ENCODE results near the gene BCL6B.
A peak's percentile ranks its signal among the peaks of the same experiment; 100 is the strongest.

Gene BCL6B

GRCh38 chr17:7004398-7005253 lies 18.2 kb upstream of the BCL6B start:
- Histone ChIP-seq H3F3A (ENCODE audit: insufficient read depth, low read length) (0 out of 2 replicates have a peak, but pooled peaks cover 12% of the 10 kb centered on the region), H3K9ac (ENCODE audit: low read length) (no peak overlapping the region), H3K9me3 (replicated peaks; ENCODE audit: insufficient read depth, low read length) (no peaks in the 10 kb centered on the region), H3K27me3 (replicated peaks; ENCODE audit: insufficient read depth, low read length) (no peaks in the 10 kb centered on the region), H3K36me3 (replicated peaks; ENCODE audit: insufficient read depth, low read length) (0 out of 2 replicates have a peak, but pooled peaks cover 5% of the 10 kb centered on the region), H3K4me2 (ENCODE audit: low read depth, low read length) (no peak overlapping the region), H2AFZ (ENCODE audit: low read length) (no peak overlapping the region), H3K4me1 (ENCODE audit: low read length) (no peaks in the 10 kb centered on the region), H3K4me3 (ENCODE audit: low read length) (no peak overlapping the region), H3K27ac (ENCODE audit: low read length) (no peak overlapping the region), H3K9me2 (replicated peaks; ENCODE audit: insufficient read depth, low read length) (no peaks in the 10 kb centered on the region), H4K20me1 (ENCODE audit: insufficient read depth, low read length) (no peaks in the 10 kb centered on the region), H3K79me2 (ENCODE audit: low read length) (peaks cover 32% of the 10 kb centered on the region)
- DNase-seq: peak; percentile 72
- TF ChIP-seq EZH2 (optimal IDR thresholded peaks at IDR 0.05; ENCODE audit: low read depth, low read length) (no peak), EZH2phosphoT487 (IDR thresholded peaks at IDR 0.05; ENCODE audit: low read length) (no peak), CTCF (IDR thresholded peaks at IDR 0.05; ENCODE audit: low read length) (peak; percentile 71)

- Histone ChIP-seq H3K4me3 (ENCODE audit: low read length) (no peak overlapping the region), H3K4me2 (ENCODE audit: low read depth, low read length) (no peak overlapping the region), H4K20me1 (ENCODE audit: insufficient read depth, low read length) (no peaks in the 10 kb centered on the region), H3K27me3 (replicated peaks; ENCODE audit: insufficient read depth, low read length) (no peaks in the 10 kb centered on the region), H3K4me1 (ENCODE audit: low read length) (peaks cover 5% of the 10 kb centered on the region; the same call in 1 of the 2 replicates), H2AFZ (ENCODE audit: low read length) (no peak overlapping the region), H3K36me3 (replicated peaks; ENCODE audit: insufficient read depth, low read length) (0 out of 2 replicates have a peak, but pooled peaks cover 5% of the 10 kb centered on the region), H3K79me2 (ENCODE audit: low read length) (peaks cover 43% of the 10 kb centered on the region), H3F3A (ENCODE audit: insufficient read depth, low read length) (0 out of 2 replicates have a peak, but pooled peaks cover 12% of the 10 kb centered on the region), H3K9me3 (replicated peaks; ENCODE audit: insufficient read depth, low read length) (no peaks in the 10 kb centered on the region), H3K9ac (ENCODE audit: low read length) (no peak overlapping the region), H3K27ac (ENCODE audit: low read length) (no peak overlapping the region), H3K9me2 (replicated peaks; ENCODE audit: insufficient read depth, low read length) (no peaks in the 10 kb centered on the region)
- no peak for DNase-seq
- TF ChIP-seq CTCF (IDR thresholded peaks at IDR 0.05; ENCODE audit: low read length): no peak
- no peak for TF ChIP-seq EZH2phosphoT487 (IDR thresholded peaks at IDR 0.05; ENCODE audit: low read length)
- no peak for TF ChIP-seq EZH2 (optimal IDR thresholded peaks at IDR 0.05; ENCODE audit: low read depth, low read length)
These were observed 17.1 kb upstream of the BCL6B start for GRCh38 chr17:7005716-7006115.

- Histone ChIP-seq H3K79me2 (ENCODE audit: low read length) (peaks cover 57% of the 10 kb centered on the region), H3K9me3 (replicated peaks; ENCODE audit: insufficient read depth, low read length) (no peaks in the 10 kb centered on the region), H3K9ac (ENCODE audit: low read length) (no peak overlapping the region), H3K4me1 (ENCODE audit: low read length) (peaks cover 10% of the 10 kb centered on the region), H3K27ac (ENCODE audit: low read length) (no peak overlapping the region), H3K4me3 (ENCODE audit: low read length) (no peak overlapping the region), H4K20me1 (ENCODE audit: insufficient read depth, low read length) (no peaks in the 10 kb centered on the region), H3K27me3 (replicated peaks; ENCODE audit: insufficient read depth, low read length) (no peaks in the 10 kb centered on the region), H3K36me3 (replicated peaks; ENCODE audit: insufficient read depth, low read length) (0 out of 2 replicates have a peak, but pooled peaks cover 4% of the 10 kb centered on the region), H3K4me2 (ENCODE audit: low read depth, low read length) (no peak overlapping the region), H3F3A (ENCODE audit: insufficient read depth, low read length) (0 out of 2 replicates have a peak, but pooled peaks cover 12% of the 10 kb centered on the region), H3K9me2 (replicated peaks; ENCODE audit: insufficient read depth, low read length) (no peaks in the 10 kb centered on the region), H2AFZ (ENCODE audit: low read length) (no peak overlapping the region)
- DNase-seq: no peak
- TF ChIP-seq CTCF (IDR thresholded peaks at IDR 0.05; ENCODE audit: low read length) (no peak), EZH2phosphoT487 (IDR thresholded peaks at IDR 0.05; ENCODE audit: low read length) (no peak), EZH2 (optimal IDR thresholded peaks at IDR 0.05; ENCODE audit: low read depth, low read length) (no peak)
These were observed 15.7 kb upstream of the BCL6B start for GRCh38 chr17:7007143-7007542.
